MCF 10A (cell line): ENCODE measurements around the gene SLC6A7. TPM values are rescaled to one million over a fixed set of nuclear protein-coding genes. Genes with fewer than 3 reads are reported as not detected.

Experiments
- BruUV-seq: library from RNA; stranded (reverse); fragments of 400-500 nt; replicated peaks from 2 replicates; lab custom pipeline; 2021; lab: Mats Ljungman, UMichigan
- CTCF ChIA-PET: fragments of 300-600 bp; sonication (Branson Sonifier 250); formaldehyde crosslinking; extraction: SDS; loops from one replicate; lab custom pipeline; 2021; ENCODE audit warnings: antibody characterized with exemption, inconsistent platforms; lab: Yijun Ruan, JAX
- POLR2A ChIA-PET: fragments of 300-600, 350-650 bp; sonication (Branson Sonifier 250); formaldehyde crosslinking; extraction: SDS; loops from one replicate; lab custom pipeline; 2020; ENCODE audit warnings: antibody characterized with exemption, inconsistent platforms; lab: Yijun Ruan, JAX
- DNase-seq: peaks from one replicate; pipeline ENCODE4 v3.0.0-alpha.2; 2018; ENCODE audit not compliant: unreplicated experiment
- H3K27ac Mint-ChIP-seq: one replicate; pipeline ENCODE4 v1.8.0; 2022; ENCODE audit warnings: mild to moderate bottlenecking, low read depth, mixed read lengths; ENCODE audit not compliant: unreplicated experiment
- H3K27me3 Mint-ChIP-seq: one replicate; pipeline ENCODE4 v1.8.0; 2022; ENCODE audit warnings: mixed read lengths; ENCODE audit not compliant: insufficient read depth, unreplicated experiment
- H3K36me3 Mint-ChIP-seq: one replicate; pipeline ENCODE4 v1.8.0; 2022; ENCODE audit warnings: mild to moderate bottlenecking, moderate library complexity, mixed read lengths; ENCODE audit not compliant: insufficient read depth, unreplicated experiment
- H3K4me1 Mint-ChIP-seq: one replicate; pipeline ENCODE4 v1.8.0; 2022; ENCODE audit warnings: mixed read lengths; ENCODE audit not compliant: insufficient read depth, unreplicated experiment
- H3K4me3 Mint-ChIP-seq: one replicate; pipeline ENCODE4 v1.8.0; 2022; ENCODE audit warnings: mild to moderate bottlenecking, moderate library complexity, mixed read lengths; ENCODE audit not compliant: unreplicated experiment
- H3K9me3 Mint-ChIP-seq: one replicate; pipeline ENCODE4 v1.8.0; 2022; ENCODE audit warnings: mixed read lengths; ENCODE audit not compliant: unreplicated experiment
- intact Hi-C: fragments of 100-400 bp; cut with micrococcal nuclease; formaldehyde crosslinking; loops from 2 replicates; pipeline ENCODE4 v1.14.1; 2022
- total RNA-seq: library from RNA; stranded (reverse); gene quantifications from 2 replicates; pipeline ENCODE4 v1.2.3, GENCODE V29; 2022
- TF ChIP-seq, protein P1 (sequence below): fragments of 200-600 bp; IDR thresholded peaks from one replicate; pipeline ENCODE4 v1.8.0; 2022; ENCODE audit warnings: antibody characterized with exemption, mild to moderate bottlenecking; ENCODE audit not compliant: unreplicated experiment

Gene SLC6A7
- total RNA-seq, 1 experiment from 2014 or later: not detected

DNA sequence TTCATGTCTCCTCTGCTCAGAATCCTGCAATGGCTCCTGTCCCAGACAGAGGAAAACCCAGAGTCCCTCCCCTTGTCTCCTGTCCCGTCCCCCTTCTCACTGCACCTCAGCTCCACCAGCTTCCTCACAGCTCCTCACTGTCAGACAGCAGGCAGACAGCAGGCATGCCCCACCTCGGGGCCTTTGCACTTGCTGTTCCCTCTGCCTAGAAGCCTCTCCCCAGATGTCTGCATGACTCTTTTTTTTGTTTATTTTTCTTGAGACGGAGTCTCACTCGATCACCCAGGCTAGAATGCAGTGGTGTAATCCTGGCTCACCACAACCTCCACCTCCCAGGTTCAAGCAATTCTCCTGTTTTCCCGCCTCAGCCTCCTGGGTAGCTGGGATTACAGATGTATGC lies 8.8 kb upstream of the SLC6A7 start:
- DNase-seq: peak; percentile 63
- ChIA-PET POLR2A (no interaction called here), CTCF (interaction anchor here (0.9 kb wide), 1 partner anchor 269 kb away, joined by 3 read pairs; no protein-coding TSS in a partner anchor)
- TF ChIP-seq, protein P1, sequence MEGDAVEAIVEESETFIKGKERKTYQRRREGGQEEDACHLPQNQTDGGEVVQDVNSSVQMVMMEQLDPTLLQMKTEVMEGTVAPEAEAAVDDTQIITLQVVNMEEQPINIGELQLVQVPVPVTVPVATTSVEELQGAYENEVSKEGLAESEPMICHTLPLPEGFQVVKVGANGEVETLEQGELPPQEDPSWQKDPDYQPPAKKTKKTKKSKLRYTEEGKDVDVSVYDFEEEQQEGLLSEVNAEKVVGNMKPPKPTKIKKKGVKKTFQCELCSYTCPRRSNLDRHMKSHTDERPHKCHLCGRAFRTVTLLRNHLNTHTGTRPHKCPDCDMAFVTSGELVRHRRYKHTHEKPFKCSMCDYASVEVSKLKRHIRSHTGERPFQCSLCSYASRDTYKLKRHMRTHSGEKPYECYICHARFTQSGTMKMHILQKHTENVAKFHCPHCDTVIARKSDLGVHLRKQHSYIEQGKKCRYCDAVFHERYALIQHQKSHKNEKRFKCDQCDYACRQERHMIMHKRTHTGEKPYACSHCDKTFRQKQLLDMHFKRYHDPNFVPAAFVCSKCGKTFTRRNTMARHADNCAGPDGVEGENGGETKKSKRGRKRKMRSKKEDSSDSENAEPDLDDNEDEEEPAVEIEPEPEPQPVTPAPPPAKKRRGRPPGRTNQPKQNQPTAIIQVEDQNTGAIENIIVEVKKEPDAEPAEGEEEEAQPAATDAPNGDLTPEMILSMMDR: no peak
- H3K4me1 Mint-ChIP-seq: peaks cover 13% of the 10 kb centered on the region
- H3K27ac Mint-ChIP-seq: peak overlapping the region; percentile 25
- no peaks in the 10 kb centered on the region for H3K27me3 Mint-ChIP-seq
- BruUV-seq: no TSS peak
- H3K36me3 Mint-ChIP-seq: no peaks in the 10 kb centered on the region
- no peaks in the 10 kb centered on the region for H3K9me3 Mint-ChIP-seq
- no peak overlapping the region for H3K4me3 Mint-ChIP-seq
- intact Hi-C loops: no loop called here

DNA sequence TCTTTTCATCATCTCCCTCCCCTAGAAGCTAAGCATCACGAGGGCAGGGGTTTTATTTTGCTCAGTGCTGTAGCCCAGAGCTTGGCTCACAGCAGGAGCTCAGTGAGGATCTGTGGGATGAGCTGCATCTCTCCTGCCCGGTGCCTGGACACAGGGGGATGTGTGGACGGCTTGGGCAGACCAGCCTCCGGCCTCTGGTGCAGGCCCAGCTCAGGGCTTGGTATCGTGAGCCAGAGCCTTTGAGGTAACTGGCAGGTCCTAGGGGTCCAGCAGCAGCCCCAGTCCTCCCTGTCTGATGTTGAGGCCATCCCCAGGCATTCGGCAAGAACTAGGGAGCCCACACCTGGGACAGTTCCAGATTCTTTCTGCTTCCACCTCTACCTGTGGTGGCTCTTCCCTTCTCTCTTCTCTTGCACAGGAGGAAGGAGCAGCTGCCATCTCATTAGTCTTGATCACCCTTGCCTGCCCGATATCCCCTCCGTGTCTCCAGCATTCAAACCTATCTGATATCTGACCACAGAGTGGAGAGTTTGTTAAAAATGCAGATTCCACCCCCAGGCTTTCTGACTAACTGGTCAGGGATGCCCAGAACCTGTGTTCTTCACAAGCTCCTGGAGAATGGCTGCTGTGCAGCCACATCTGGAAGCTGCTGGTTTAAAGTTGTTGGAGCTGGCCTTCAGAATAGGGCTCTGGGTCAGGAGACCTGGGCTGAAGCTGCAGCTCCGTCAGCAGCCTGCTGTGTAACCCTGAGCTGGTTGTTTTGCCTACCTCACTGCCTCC lies 7.9 kb upstream of the SLC6A7 start:
- DNase-seq: no peak
- Mint-ChIP-seq H3K4me3 (no peak overlapping the region), H3K36me3 (no peaks in the 10 kb centered on the region), H3K27ac (no peak overlapping the region), H3K4me1 (peaks cover 13% of the 10 kb centered on the region), H3K9me3 (no peaks in the 10 kb centered on the region), H3K27me3 (peaks cover 6% of the 10 kb centered on the region)
- intact Hi-C loops: no loop called here
- POLR2A ChIA-PET: interaction anchor here (0.6 to 0.9 kb wide), 4 partner anchors 16 to 1402 kb away, joined by 3 to 4 read pairs (median 3); no protein-coding TSS in a partner anchor
- TF ChIP-seq, protein P1: no peak
- BruUV-seq: no TSS peak
- CTCF ChIA-PET: interaction anchor here (0.6 to 0.7 kb wide), 2 partner anchors 19 to 29 kb away, joined by 3 read pairs; no protein-coding TSS in a partner anchor

DNA sequence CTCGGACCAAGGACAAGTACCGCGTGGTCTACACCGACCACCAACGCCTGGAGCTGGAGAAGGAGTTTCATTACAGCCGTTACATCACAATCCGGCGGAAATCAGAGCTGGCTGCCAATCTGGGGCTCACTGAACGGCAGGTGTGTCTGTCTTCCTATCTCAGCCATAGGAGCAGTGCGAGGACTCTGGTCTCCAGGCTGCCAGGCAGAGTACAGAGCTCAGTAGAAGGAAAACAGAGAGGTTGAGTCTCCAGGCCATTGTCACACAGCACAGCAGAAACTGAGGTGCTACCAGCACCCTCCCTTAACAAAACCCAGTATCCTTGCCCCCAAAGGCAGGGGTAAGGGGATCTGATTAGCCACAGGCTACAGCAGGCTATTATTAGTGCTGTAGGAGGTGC lies 7.1 kb upstream of the SLC6A7 start:
- TF ChIP-seq, protein P1: no peak
- CTCF ChIA-PET: no interaction called here

DNA sequence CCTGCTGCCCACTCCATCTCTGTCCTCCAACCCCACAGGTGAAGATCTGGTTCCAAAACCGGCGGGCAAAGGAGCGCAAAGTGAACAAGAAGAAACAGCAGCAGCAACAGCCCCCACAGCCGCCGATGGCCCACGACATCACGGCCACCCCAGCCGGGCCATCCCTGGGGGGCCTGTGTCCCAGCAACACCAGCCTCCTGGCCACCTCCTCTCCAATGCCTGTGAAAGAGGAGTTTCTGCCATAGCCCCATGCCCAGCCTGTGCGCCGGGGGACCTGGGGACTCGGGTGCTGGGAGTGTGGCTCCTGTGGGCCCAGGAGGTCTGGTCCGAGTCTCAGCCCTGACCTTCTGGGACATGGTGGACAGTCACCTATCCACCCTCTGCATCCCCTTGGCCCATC lies 6.4 kb upstream of the SLC6A7 start:
- peaks cover 13% of the 10 kb centered on the region for H3K4me1 Mint-ChIP-seq
- no peak overlapping the region for H3K4me3 Mint-ChIP-seq
- no peak overlapping the region for H3K27ac Mint-ChIP-seq
- intact Hi-C loops: no loop called here
- TF ChIP-seq, protein P1: no peak
- ChIA-PET POLR2A (interaction anchor here (0.6 kb wide), 2 partner anchors 9 to 1554 kb away, joined by 3 read pairs; no protein-coding TSS in a partner anchor), CTCF (interaction anchor here (1.0 kb wide), 1 partner anchor 21 kb away, joined by 3 read pairs; no protein-coding TSS in a partner anchor)
- BruUV-seq: no TSS peak
- no peaks in the 10 kb centered on the region for H3K9me3 Mint-ChIP-seq
- no peak for DNase-seq
- peaks cover 20% of the 10 kb centered on the region for H3K27me3 Mint-ChIP-seq
- H3K36me3 Mint-ChIP-seq: no peaks in the 10 kb centered on the region

More for the DNA sequence above, 7.1 kb upstream of the SLC6A7 start:
- H3K27me3 Mint-ChIP-seq: peaks cover 15% of the 10 kb centered on the region
- intact Hi-C loops: no loop called here
- no peak overlapping the region for H3K4me3 Mint-ChIP-seq
- no TSS peak for BruUV-seq
- H3K36me3 Mint-ChIP-seq: no peaks in the 10 kb centered on the region
- no peaks in the 10 kb centered on the region for H3K9me3 Mint-ChIP-seq
- no peak for DNase-seq
- peaks cover 13% of the 10 kb centered on the region for H3K4me1 Mint-ChIP-seq
- POLR2A ChIA-PET: interaction anchor here (0.7 to 0.9 kb wide), 2 partner anchors 17 to 98 kb away, joined by 3 to 4 read pairs; no protein-coding TSS in a partner anchor
- H3K27ac Mint-ChIP-seq: no peak overlapping the region
